ENCODE results near the gene HNF1B. TPM values are rescaled to one million over a fixed set of nuclear protein-coding genes. Genes with fewer than 3 reads are reported as not detected.

Gene HNF1B
- total RNA-seq, 1 donor = not detected

GRCh38 chr17:37676115-37676925 lies 68.5 kb downstream of the HNF1B start:
- no peaks in the 10 kb centered on the region for H4K20me1 ChIP-seq (ENCODE audit: insufficient read depth, low read length)
- no peak overlapping the region for H3K4me2 ChIP-seq (ENCODE audit: insufficient read depth, low read length)
- no peaks in the 10 kb centered on the region for H3K79me2 ChIP-seq (ENCODE audit: insufficient read depth, low read length)
- no peak overlapping the region for H3K27ac ChIP-seq (ENCODE audit: low read depth, low read length)
- DNase-seq (ENCODE audit: insufficient read length, low spot score, missing footprints) = peak; percentile 36
- H3K36me3 ChIP-seq (ENCODE audit: insufficient read depth, low read length) = no peaks in the 10 kb centered on the region
- H2AFZ ChIP-seq (ENCODE audit: low read length) = no peak overlapping the region
- TF ChIP-seq, protein P1, sequence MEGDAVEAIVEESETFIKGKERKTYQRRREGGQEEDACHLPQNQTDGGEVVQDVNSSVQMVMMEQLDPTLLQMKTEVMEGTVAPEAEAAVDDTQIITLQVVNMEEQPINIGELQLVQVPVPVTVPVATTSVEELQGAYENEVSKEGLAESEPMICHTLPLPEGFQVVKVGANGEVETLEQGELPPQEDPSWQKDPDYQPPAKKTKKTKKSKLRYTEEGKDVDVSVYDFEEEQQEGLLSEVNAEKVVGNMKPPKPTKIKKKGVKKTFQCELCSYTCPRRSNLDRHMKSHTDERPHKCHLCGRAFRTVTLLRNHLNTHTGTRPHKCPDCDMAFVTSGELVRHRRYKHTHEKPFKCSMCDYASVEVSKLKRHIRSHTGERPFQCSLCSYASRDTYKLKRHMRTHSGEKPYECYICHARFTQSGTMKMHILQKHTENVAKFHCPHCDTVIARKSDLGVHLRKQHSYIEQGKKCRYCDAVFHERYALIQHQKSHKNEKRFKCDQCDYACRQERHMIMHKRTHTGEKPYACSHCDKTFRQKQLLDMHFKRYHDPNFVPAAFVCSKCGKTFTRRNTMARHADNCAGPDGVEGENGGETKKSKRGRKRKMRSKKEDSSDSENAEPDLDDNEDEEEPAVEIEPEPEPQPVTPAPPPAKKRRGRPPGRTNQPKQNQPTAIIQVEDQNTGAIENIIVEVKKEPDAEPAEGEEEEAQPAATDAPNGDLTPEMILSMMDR (IDR thresholded peaks at IDR 0.05; ENCODE audit: extremely low read depth, low read depth, low read length) = no peak
- peaks cover 14% of the 10 kb centered on the region for H3K27me3 ChIP-seq (ENCODE audit: insufficient read depth, low read length)
- H3K4me1 ChIP-seq (ENCODE audit: insufficient read depth, low read length) = peaks cover 16% of the 10 kb centered on the region
- H3K9me3 ChIP-seq (ENCODE audit: low read depth, low read length) = no peaks in the 10 kb centered on the region
- H3K4me3 ChIP-seq (ENCODE audit: insufficient read depth, low read length) = no peak overlapping the region

DNA sequence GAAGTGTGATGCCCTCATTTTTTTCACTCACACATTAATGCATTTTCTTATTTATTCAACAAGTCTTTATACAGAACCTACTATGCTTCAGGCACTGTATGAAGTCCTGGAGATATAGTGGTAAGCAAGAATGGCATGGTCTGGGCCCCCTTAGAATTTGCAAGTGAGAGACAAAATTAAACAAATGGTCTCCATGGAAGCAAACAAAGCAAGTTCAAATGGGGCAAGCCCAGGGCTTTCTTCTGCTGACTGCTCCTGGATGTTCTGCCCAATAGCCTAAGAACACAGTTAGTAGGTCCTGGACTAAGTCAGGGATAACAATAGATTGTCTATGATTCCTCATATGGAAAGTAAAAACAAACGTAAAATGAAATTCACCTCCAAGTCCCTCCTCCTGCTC lies 70.3 kb downstream of the HNF1B start:
- peaks cover 21% of the 10 kb centered on the region for H3K4me1 ChIP-seq (ENCODE audit: insufficient read depth, low read length)
- no peak for DNase-seq (ENCODE audit: insufficient read length, low spot score, missing footprints)
- H3K9me3 ChIP-seq (ENCODE audit: low read depth, low read length) = no peaks in the 10 kb centered on the region
- H3K36me3 ChIP-seq (ENCODE audit: insufficient read depth, low read length) = no peaks in the 10 kb centered on the region
- TF ChIP-seq, protein P1 (IDR thresholded peaks at IDR 0.05; ENCODE audit: extremely low read depth, low read depth, low read length) = no peak
- peaks cover 14% of the 10 kb centered on the region for H3K27me3 ChIP-seq (ENCODE audit: insufficient read depth, low read length)
- H4K20me1 ChIP-seq (ENCODE audit: insufficient read depth, low read length) = no peaks in the 10 kb centered on the region
- no peak overlapping the region for H3K4me3 ChIP-seq (ENCODE audit: insufficient read depth, low read length)
- no peak overlapping the region for H3K27ac ChIP-seq (ENCODE audit: low read depth, low read length)
- H2AFZ ChIP-seq (ENCODE audit: low read length) = no peak overlapping the region
- no peak overlapping the region for H3K4me2 ChIP-seq (ENCODE audit: insufficient read depth, low read length)
- H3K79me2 ChIP-seq (ENCODE audit: insufficient read depth, low read length) = no peaks in the 10 kb centered on the region

GRCh38 chr17:37673386-37673785 lies 71.5 kb downstream of the HNF1B start:
- TF ChIP-seq, protein P1 (IDR thresholded peaks at IDR 0.05; ENCODE audit: extremely low read depth, low read depth, low read length) = no peak
- H3K27me3 ChIP-seq (ENCODE audit: insufficient read depth, low read length) = peaks cover 11% of the 10 kb centered on the region

GRCh38 chr17:37672548-37673078 lies 72.2 kb downstream of the HNF1B start:
- Histone ChIP-seq H3K9me3 (ENCODE audit: low read depth, low read length) (no peaks in the 10 kb centered on the region), H3K4me1 (ENCODE audit: insufficient read depth, low read length) (peaks cover 21% of the 10 kb centered on the region), H3K27ac (ENCODE audit: low read depth, low read length) (peak overlapping the region; percentile 68), H2AFZ (ENCODE audit: low read length) (peak overlapping the region; percentile 27), H4K20me1 (ENCODE audit: insufficient read depth, low read length) (no peaks in the 10 kb centered on the region), H3K79me2 (ENCODE audit: insufficient read depth, low read length) (no peaks in the 10 kb centered on the region), H3K4me2 (ENCODE audit: insufficient read depth, low read length) (peak overlapping the region; percentile 30), H3K36me3 (ENCODE audit: insufficient read depth, low read length) (no peaks in the 10 kb centered on the region), H3K27me3 (ENCODE audit: insufficient read depth, low read length) (peaks cover 3% of the 10 kb centered on the region), H3K4me3 (ENCODE audit: insufficient read depth, low read length) (no peak overlapping the region)
- TF ChIP-seq, protein P1 (IDR thresholded peaks at IDR 0.05; ENCODE audit: extremely low read depth, low read depth, low read length) = no peak
- no peak for DNase-seq (ENCODE audit: insufficient read length, low spot score, missing footprints)

More at GRCh38 chr17:37673386-37673785, 71.5 kb downstream of the HNF1B start:
- Histone ChIP-seq H3K4me3 (ENCODE audit: insufficient read depth, low read length) (no peak overlapping the region), H3K27ac (ENCODE audit: low read depth, low read length) (no peak overlapping the region), H3K36me3 (ENCODE audit: insufficient read depth, low read length) (no peaks in the 10 kb centered on the region), H4K20me1 (ENCODE audit: insufficient read depth, low read length) (no peaks in the 10 kb centered on the region), H3K79me2 (ENCODE audit: insufficient read depth, low read length) (no peaks in the 10 kb centered on the region), H3K4me2 (ENCODE audit: insufficient read depth, low read length) (no peak overlapping the region), H2AFZ (ENCODE audit: low read length) (no peak overlapping the region), H3K4me1 (ENCODE audit: insufficient read depth, low read length) (peaks cover 21% of the 10 kb centered on the region), H3K9me3 (ENCODE audit: low read depth, low read length) (no peaks in the 10 kb centered on the region)
- DNase-seq (ENCODE audit: insufficient read length, low spot score, missing footprints) = peak; percentile 45

Data from osteoblast (primary cell).